Loucy (cell line): ENCODE measurements around the gene KCNJ5.

Experiments
- H2AFZ ChIP-seq: fragments of 200-600 bp; sonication (generic); 2 replicates; pipeline ENCODE4 v1.6.0; 2016; ENCODE audit warnings: antibody characterized with exemption, mild to moderate bottlenecking, low read length, moderate library complexity
- H3F3A ChIP-seq: fragments of 200-600 bp; 2 replicates; pipeline ENCODE4 v1.6.0; 2016; ENCODE audit warnings: antibody characterized with exemption, low read depth, mild to moderate bottlenecking
- H3K27me3 ChIP-seq: fragments of 200-600 bp; sonication (generic); 2 replicates; pipeline ENCODE4 v1.6.1; 2014; ENCODE audit warnings: low read length, mild to moderate bottlenecking; ENCODE audit not compliant: insufficient read depth, poor library complexity, severe bottlenecking
- H3K36me3 ChIP-seq: fragments of 200-600 bp; sonication (generic); 2 replicates; pipeline ENCODE4 v1.6.1; 2016; ENCODE audit warnings: low read length; ENCODE audit not compliant: insufficient read depth
- H3K4me1 ChIP-seq: fragments of 200-600 bp; sonication (generic); 2 replicates; pipeline ENCODE4 v1.5.1; 2014; ENCODE audit warnings: low read length, mild to moderate bottlenecking; ENCODE audit not compliant: insufficient read depth, poor library complexity, severe bottlenecking
- H3K4me2 ChIP-seq: fragments of 200-600 bp; sonication (generic); 2 replicates; pipeline ENCODE4 v1.6.0; 2014; ENCODE audit warnings: antibody characterized with exemption, low read length, low read depth, mild to moderate bottlenecking; ENCODE audit not compliant: poor library complexity, severe bottlenecking
- H3K4me3 ChIP-seq: fragments of 200-600 bp; sonication (generic); 2 replicates; pipeline ENCODE4 v1.5.1; 2014; ENCODE audit warnings: low read length, mild to moderate bottlenecking, mixed read lengths; ENCODE audit not compliant: poor library complexity, severe bottlenecking
- H3K79me2 ChIP-seq: fragments of 200-600 bp; sonication (generic); 2 replicates; pipeline ENCODE4 v1.6.1; 2014; ENCODE audit warnings: low read length; ENCODE audit not compliant: insufficient read depth
- H3K9ac ChIP-seq: fragments of 200-600 bp; sonication (generic); 2 replicates; pipeline ENCODE4 v1.6.0; 2014; ENCODE audit warnings: mild to moderate bottlenecking, low read depth, low read length, moderate library complexity; ENCODE audit not compliant: poor library complexity, severe bottlenecking
- H3K9me2 ChIP-seq: fragments of 200-600 bp; sonication (generic); replicated peaks from 2 replicates; pipeline ENCODE4 v1.6.1; 2016; ENCODE audit warnings: low read depth, low read length, mixed read lengths
- H3K9me3 ChIP-seq: fragments of 200-600 bp; sonication (generic); 2 replicates; pipeline ENCODE4 v1.6.1; 2014; ENCODE audit warnings: mild to moderate bottlenecking, antibody characterized with exemption, low read length, low read depth; ENCODE audit not compliant: insufficient read depth
- H4K20me1 ChIP-seq: fragments of 200-600 bp; sonication (generic); 2 replicates; pipeline ENCODE4 v1.6.0; 2014; ENCODE audit warnings: antibody characterized with exemption, low read length, mild to moderate bottlenecking; ENCODE audit not compliant: insufficient read depth, poor library complexity, severe bottlenecking
- EZH2phosphoT487 ChIP-seq: fragments of 200-600 bp; IDR thresholded peaks from 2 replicates; pipeline ENCODE4 v1.6.1; 2018; ENCODE audit warnings: antibody characterized with exemption, mild to moderate bottlenecking, moderate library complexity, borderline replicate concordance
- TF ChIP-seq, protein P1 (sequence below): fragments of 200-600 bp; sonication (generic); conservative IDR thresholded peaks from 2 replicates; pipeline ENCODE4 v1.5.1; 2014; ENCODE audit warnings: mild to moderate bottlenecking, antibody characterized with exemption, low read length

The KCNJ5 gene

DNA sequence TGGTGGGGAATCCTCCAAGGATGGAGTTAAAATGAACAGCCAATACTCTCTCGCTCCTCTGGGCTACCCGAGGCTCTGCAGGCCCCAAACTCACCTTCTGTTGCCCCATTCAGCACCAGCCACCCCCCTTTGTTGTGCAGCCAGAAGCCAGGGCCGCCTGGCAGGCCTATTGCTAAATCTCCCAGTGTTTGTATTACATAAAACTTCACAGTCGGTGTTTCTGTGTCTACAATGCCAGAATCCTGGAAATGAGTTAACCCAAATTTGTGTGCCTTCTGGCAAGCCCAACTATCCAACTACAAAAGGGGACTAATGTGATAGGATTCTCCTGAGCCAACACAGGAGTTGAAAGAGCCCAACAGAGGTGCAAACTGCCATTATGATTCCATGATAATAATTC, 9.3 kb downstream of the KCNJ5 start:
- no peak for TF ChIP-seq EZH2phosphoT487
- TF ChIP-seq, protein P1, sequence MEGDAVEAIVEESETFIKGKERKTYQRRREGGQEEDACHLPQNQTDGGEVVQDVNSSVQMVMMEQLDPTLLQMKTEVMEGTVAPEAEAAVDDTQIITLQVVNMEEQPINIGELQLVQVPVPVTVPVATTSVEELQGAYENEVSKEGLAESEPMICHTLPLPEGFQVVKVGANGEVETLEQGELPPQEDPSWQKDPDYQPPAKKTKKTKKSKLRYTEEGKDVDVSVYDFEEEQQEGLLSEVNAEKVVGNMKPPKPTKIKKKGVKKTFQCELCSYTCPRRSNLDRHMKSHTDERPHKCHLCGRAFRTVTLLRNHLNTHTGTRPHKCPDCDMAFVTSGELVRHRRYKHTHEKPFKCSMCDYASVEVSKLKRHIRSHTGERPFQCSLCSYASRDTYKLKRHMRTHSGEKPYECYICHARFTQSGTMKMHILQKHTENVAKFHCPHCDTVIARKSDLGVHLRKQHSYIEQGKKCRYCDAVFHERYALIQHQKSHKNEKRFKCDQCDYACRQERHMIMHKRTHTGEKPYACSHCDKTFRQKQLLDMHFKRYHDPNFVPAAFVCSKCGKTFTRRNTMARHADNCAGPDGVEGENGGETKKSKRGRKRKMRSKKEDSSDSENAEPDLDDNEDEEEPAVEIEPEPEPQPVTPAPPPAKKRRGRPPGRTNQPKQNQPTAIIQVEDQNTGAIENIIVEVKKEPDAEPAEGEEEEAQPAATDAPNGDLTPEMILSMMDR = no peak
- Histone ChIP-seq H3F3A (no peaks in the 10 kb centered on the region), H4K20me1 (no peaks in the 10 kb centered on the region), H3K4me2 (no peak overlapping the region), H3K9ac (no peak overlapping the region), H3K4me3 (no peak overlapping the region), H3K9me3 (no peaks in the 10 kb centered on the region), H3K36me3 (no peaks in the 10 kb centered on the region), H3K27me3 (peaks cover 3% of the 10 kb centered on the region), H3K79me2 (peaks cover 4% of the 10 kb centered on the region; the same call in 1 of the 2 replicates), H2AFZ (no peak overlapping the region), H3K4me1 (peaks cover 21% of the 10 kb centered on the region), H3K9me2 (no peaks in the 10 kb centered on the region)

DNA sequence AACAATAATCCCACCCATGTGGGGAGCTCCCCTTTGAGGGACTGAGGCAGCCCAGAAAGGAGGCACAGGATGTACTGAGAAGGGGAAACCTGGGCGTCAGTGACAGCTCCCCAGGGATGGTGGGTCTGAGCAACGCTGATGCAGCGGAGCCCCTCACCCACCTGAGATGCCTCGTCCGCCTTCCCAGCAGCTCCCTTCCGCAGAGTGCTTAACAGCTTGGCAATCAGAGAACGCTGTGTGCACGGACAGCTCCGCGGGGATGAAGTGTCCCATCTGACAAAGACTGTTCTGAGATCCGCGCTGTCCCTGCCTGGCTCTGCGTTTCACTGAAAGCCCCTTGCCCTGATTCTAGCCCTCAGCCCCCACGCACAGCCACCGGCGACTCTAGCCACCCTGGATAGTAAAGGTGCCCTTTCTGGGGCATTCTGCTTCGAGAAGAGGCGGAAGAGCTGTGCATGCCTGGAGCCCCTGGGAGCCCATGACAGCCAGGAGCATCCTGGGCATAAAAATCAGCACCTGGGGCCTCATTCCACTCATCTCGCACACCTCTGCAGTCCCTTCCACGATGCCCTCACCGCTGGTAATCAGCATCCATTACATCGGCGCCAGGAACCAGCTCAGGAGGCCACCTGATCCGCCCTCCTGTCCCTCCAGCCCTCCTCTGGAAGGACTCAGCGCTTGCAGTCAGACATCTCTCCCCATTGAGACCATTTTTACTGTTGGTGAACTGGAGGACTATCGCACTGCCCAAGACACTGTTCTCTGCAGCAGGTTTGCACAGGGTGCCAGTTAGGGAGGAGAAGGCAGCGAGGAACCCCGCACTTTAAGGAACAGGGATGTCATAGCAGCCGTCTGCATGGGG, 10.7 kb downstream of the KCNJ5 start:
- no peaks in the 10 kb centered on the region for H3K9me2 ChIP-seq
- H3F3A ChIP-seq = no peaks in the 10 kb centered on the region
- H2AFZ ChIP-seq = no peak overlapping the region
- no peaks in the 10 kb centered on the region for H3K27me3 ChIP-seq
- no peak for TF ChIP-seq EZH2phosphoT487
- TF ChIP-seq, protein P1 = no peak
- no peaks in the 10 kb centered on the region for H4K20me1 ChIP-seq
- H3K4me3 ChIP-seq = no peak overlapping the region
- H3K4me1 ChIP-seq = peaks cover 25% of the 10 kb centered on the region
- no peak overlapping the region for H3K4me2 ChIP-seq
- H3K36me3 ChIP-seq = no peaks in the 10 kb centered on the region
- peaks cover 4% of the 10 kb centered on the region; the same call in 1 of the 2 replicates for H3K79me2 ChIP-seq
- H3K9ac ChIP-seq = no peak overlapping the region
- no peaks in the 10 kb centered on the region for H3K9me3 ChIP-seq

- Histone ChIP-seq H3K9ac (no peak overlapping the region), H3K4me1 (peaks cover 25% of the 10 kb centered on the region), H4K20me1 (no peaks in the 10 kb centered on the region), H3K9me2 (no peaks in the 10 kb centered on the region), H3K27me3 (no peaks in the 10 kb centered on the region), H3F3A (no peaks in the 10 kb centered on the region), H3K36me3 (no peaks in the 10 kb centered on the region), H3K4me2 (no peak overlapping the region), H2AFZ (no peak overlapping the region), H3K79me2 (peaks cover 4% of the 10 kb centered on the region; the same call in 1 of the 2 replicates), H3K9me3 (no peaks in the 10 kb centered on the region), H3K4me3 (no peak overlapping the region)
- no peak for TF ChIP-seq EZH2phosphoT487
- TF ChIP-seq, protein P1 = no peak
Observed at GRCh38 chr11:128902515-128903066, 11.4 kb downstream of the KCNJ5 start.
